Kidney epithelial cell (primary cell): ENCODE results near the gene JUNB. TPM values are rescaled to one million over a fixed set of nuclear protein-coding genes. Genes with fewer than 3 reads are reported as not detected.

Experiments used
- DNase-seq: peaks from one replicate; pipeline ENCODE4 v3.0.0-alpha.2; 2010; ENCODE audit warnings: low read depth
- H3K27me3 ChIP-seq: 2 replicates; pipeline ENCODE4 v1.6.0; 2011; ENCODE audit warnings: low read length; ENCODE audit not compliant: control insufficient read depth, insufficient read depth
- H3K36me3 ChIP-seq: 2 replicates; pipeline ENCODE4 v1.5.1; 2011; ENCODE audit warnings: low read length; ENCODE audit not compliant: control insufficient read depth, insufficient read depth
- H3K4me3 ChIP-seq: 2 replicates; pipeline ENCODE4 v1.5.1; 2011; ENCODE audit warnings: low read depth, mild to moderate bottlenecking, control low read depth, low read length
- CTCF ChIP-seq: IDR thresholded peaks from 2 replicates; pipeline ENCODE4 v1.5.1; 2011; ENCODE audit warnings: mild to moderate bottlenecking, moderate library complexity, low read length, control low read depth, inconsistent platforms; ENCODE audit not compliant: insufficient read depth, poor library complexity, severe bottlenecking
- total RNA-seq: library from RNA; depleted of rRNA; stranded (reverse); fragments of >200 nt; gene quantifications from 2 replicates; pipeline ENCODE4 v1.2.3, GENCODE V29; 2015

JUNB gene
- total RNA-seq, 1 donor from 2014 or later, result 395 TPM

- H3K27me3 ChIP-seq, result no peaks in the 10 kb centered on the region
- H3K36me3 ChIP-seq, result no peaks in the 10 kb centered on the region
- no peak for TF ChIP-seq CTCF
- DNase-seq, result no peak
- no peak overlapping the region for H3K4me3 ChIP-seq
These were observed 21.6 kb upstream of the JUNB start for GRCh38 chr19:12769689-12770088.

GRCh38 chr19:12770922-12771321, 20.4 kb upstream of the JUNB start:
- no peak overlapping the region for H3K4me3 ChIP-seq
- no peaks in the 10 kb centered on the region for H3K27me3 ChIP-seq
- no peak for DNase-seq
- H3K36me3 ChIP-seq, result no peaks in the 10 kb centered on the region
- TF ChIP-seq CTCF, result no peak

- no peak for TF ChIP-seq CTCF
- Histone ChIP-seq H3K27me3 (no peaks in the 10 kb centered on the region), H3K4me3 (no peak overlapping the region), H3K36me3 (no peaks in the 10 kb centered on the region)
- DNase-seq, result no peak
These were observed 19.0 kb upstream of the JUNB start for GRCh38 chr19:12772323-12772722.

GRCh38 chr19:12773571-12773970, 17.7 kb upstream of the JUNB start:
- Histone ChIP-seq H3K27me3 (no peaks in the 10 kb centered on the region), H3K36me3 (no peaks in the 10 kb centered on the region), H3K4me3 (no peak overlapping the region)
- no peak for DNase-seq
- TF ChIP-seq CTCF, result peak; percentile 35

GRCh38 chr19:12774588-12775555, 16.4 kb upstream of the JUNB start, which contains the start of gene HOOK2:
HOOK2 (minus strand) TSS chr19:12775552; CDS start chr19:12775449, 103 bp downstream.
- no peak for TF ChIP-seq CTCF
- Histone ChIP-seq H3K36me3 (no peaks in the 10 kb centered on the region), H3K27me3 (no peaks in the 10 kb centered on the region), H3K4me3 (peak within 1 kb of the TSS; percentile 91)
- no peak for DNase-seq
